Large intestine (tissue), 3 donors: ENCODE results near the gene PSMD14. TPM values are rescaled to one million over a fixed set of nuclear protein-coding genes. Genes with fewer than 3 reads are reported as not detected.

Experiments used
- DNase-seq, 2 donors: peaks; one replicate each; pipeline versions ENCODE4 v3.0.0 to v3.0.0-alpha.2; 2013
- H3K27ac ChIP-seq: one replicate; pipeline ENCODE4 v1.5.1; 2013; ENCODE audit warnings: low read length
- H3K27me3 ChIP-seq: 2 replicates; pipeline ENCODE4 v1.6.1; 2013; ENCODE audit warnings: low read length; ENCODE audit not compliant: control insufficient read depth, insufficient read depth
- H3K36me3 ChIP-seq: 2 replicates; pipeline ENCODE4 v1.6.1; 2013; ENCODE audit warnings: low read length; ENCODE audit not compliant: control insufficient read depth, insufficient read depth
- H3K4me1 ChIP-seq: one replicate; pipeline ENCODE4 v1.6.1; 2013; ENCODE audit warnings: low read length; ENCODE audit not compliant: control insufficient read depth, insufficient read depth
- H3K4me3 ChIP-seq: one replicate; pipeline ENCODE4 v1.5.1; 2013; ENCODE audit warnings: low read length
- H3K9me3 ChIP-seq: one replicate; pipeline ENCODE4 v1.6.1; 2013; ENCODE audit warnings: mild to moderate bottlenecking, low read depth, low read length, moderate library complexity; ENCODE audit not compliant: control insufficient read depth
- WGBS: methylation state at CpG from one replicate; pipeline ENCODE4 v1.1.5; 2013; ENCODE audit warnings: low lambda C conversion rate; ENCODE audit not compliant: insufficient coverage; 5-methylcytosine and 5-hydroxymethylcytosine counted together
- polyA plus RNA-seq: library from polyadenylated mRNA; unstranded; fragments of 120-200 nt; gene quantifications from one replicate; pipeline ENCODE4 v1.2.1, GENCODE V29; 2013

PSMD14 gene
- polyA plus RNA-seq, 1 donor: 35.9 TPM

DNA sequence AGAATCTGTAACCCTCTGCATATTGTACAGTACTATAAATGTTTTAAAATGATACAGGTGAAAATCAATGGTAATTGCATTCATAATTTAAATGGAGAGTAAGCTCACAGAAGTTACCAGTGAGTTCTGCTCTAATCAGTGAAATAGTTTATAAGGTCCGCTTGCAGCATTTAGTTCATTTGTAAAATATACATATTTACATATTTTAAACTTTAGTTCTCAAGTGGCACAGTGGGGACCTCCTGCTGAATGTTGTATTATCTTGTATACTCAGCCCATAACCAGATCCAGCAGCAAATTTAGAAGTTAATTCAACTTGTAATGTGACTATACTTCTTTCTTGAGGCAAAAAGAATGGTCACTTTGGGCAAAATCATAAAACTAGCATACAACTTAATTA lies 66.2 kb downstream of the PSMD14 start:
- no peaks in the 10 kb centered on the region for H3K27me3 ChIP-seq
- H3K4me3 ChIP-seq: no peak overlapping the region
- no CpG with 5 or more reads among the region's 1 CpG for WGBS
- H3K36me3 ChIP-seq: peaks cover 5% of the 10 kb centered on the region
- H3K9me3 ChIP-seq: no peaks in the 10 kb centered on the region
- no peak overlapping the region for H3K27ac ChIP-seq
- H3K4me1 ChIP-seq: no peaks in the 10 kb centered on the region
- DNase-seq: no peak

DNA sequence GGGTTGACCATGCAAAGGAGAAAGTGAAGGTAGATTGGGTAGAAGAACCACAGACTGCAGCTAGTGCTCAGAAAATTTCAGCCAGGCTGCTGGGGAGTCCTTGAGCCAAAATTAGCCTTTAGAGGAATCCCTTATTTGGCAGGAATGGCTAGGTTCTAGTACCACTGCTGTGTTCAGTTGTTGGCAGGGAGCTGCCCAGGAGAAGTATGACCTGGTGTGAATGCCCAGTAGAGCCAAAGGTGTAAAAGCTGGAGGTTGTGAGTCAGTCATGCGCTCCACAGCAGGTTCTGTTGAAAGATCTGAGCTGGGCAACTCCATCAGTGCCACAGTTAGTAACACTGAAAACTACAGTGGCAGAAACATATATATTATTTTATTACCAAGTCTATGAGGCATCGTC lies 71.5 kb downstream of the PSMD14 start:
- no CpG with 5 or more reads among the region's 2 CpGs for WGBS
- Histone ChIP-seq H3K9me3 (no peaks in the 10 kb centered on the region), H3K27ac (no peak overlapping the region), H3K4me1 (no peaks in the 10 kb centered on the region), H3K4me3 (no peak overlapping the region), H3K27me3 (no peaks in the 10 kb centered on the region), H3K36me3 (no peaks in the 10 kb centered on the region)
- no peak for DNase-seq

GRCh38 chr2:161381546-161381945 lies 73.3 kb downstream of the PSMD14 start:
- 100% methylated on average over 1 of the region's 3 CpGs for WGBS
- Histone ChIP-seq H3K9me3 (no peaks in the 10 kb centered on the region), H3K27ac (no peak overlapping the region), H3K4me3 (no peak overlapping the region), H3K36me3 (no peaks in the 10 kb centered on the region), H3K4me1 (no peaks in the 10 kb centered on the region), H3K27me3 (no peaks in the 10 kb centered on the region)
- no peak for DNase-seq

- DNase-seq: no peak
- WGBS: 80% methylated on average over 2 of the region's 4 CpGs
- Histone ChIP-seq H3K36me3 (no peaks in the 10 kb centered on the region), H3K27me3 (no peaks in the 10 kb centered on the region), H3K4me1 (no peaks in the 10 kb centered on the region), H3K27ac (no peak overlapping the region), H3K9me3 (no peaks in the 10 kb centered on the region), H3K4me3 (no peak overlapping the region)
Measured at GRCh38 chr2:161382747-161383146, 74.5 kb downstream of the PSMD14 start.

- DNase-seq: no peak
- Histone ChIP-seq H3K36me3 (no peaks in the 10 kb centered on the region), H3K27ac (no peak overlapping the region), H3K9me3 (no peaks in the 10 kb centered on the region), H3K4me1 (no peaks in the 10 kb centered on the region), H3K27me3 (no peaks in the 10 kb centered on the region), H3K4me3 (no peak overlapping the region)
Measured at GRCh38 chr2:161384864-161385263, 76.6 kb downstream of the PSMD14 start.

- H3K27ac ChIP-seq: no peak overlapping the region
- no peaks in the 10 kb centered on the region for H3K4me1 ChIP-seq
- no peaks in the 10 kb centered on the region for H3K9me3 ChIP-seq
- WGBS: 100% methylated on average over 2 of the region's 2 CpGs
- no peak overlapping the region for H3K4me3 ChIP-seq
- no peaks in the 10 kb centered on the region for H3K27me3 ChIP-seq
- H3K36me3 ChIP-seq: no peaks in the 10 kb centered on the region
- no peak for DNase-seq
Measured at GRCh38 chr2:161386228-161386824, 78.1 kb downstream of the PSMD14 start.

DNA sequence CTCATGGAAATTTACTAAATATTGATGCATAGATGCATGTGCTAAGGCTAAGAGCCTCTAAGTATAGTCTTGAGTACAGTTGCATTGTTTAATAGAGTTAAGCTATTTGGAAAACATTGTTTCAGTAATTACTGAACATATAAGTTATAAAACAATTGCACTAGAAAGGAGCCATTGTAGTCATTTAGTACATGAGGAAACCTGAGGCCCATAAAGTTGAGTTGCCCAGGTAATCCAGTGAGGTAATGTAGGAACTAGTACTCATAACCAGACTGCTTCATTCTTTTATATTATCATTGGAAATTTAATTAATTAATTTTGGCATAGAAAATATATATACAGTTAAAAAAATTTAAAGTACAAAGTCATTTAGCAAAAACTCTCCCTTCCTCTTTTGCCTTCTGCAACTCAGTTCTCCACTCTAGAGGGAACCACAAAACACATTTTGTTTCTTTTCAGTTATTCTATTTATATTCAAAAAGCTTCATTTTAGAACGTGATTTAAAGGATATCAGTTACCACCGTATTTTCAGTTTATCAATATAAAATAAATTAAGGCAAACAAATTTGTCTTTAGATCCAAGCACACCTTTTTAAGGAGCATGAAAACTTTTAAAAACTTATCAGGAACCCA lies 80.0 kb downstream of the PSMD14 start:
- H3K4me3 ChIP-seq: no peak overlapping the region
- no peaks in the 10 kb centered on the region for H3K9me3 ChIP-seq
- no peaks in the 10 kb centered on the region for H3K4me1 ChIP-seq
- no peaks in the 10 kb centered on the region for H3K27me3 ChIP-seq
- no peak for DNase-seq
- no peaks in the 10 kb centered on the region for H3K36me3 ChIP-seq
- no peak overlapping the region for H3K27ac ChIP-seq
- WGBS: 100% methylated on average over 2 of the region's 2 CpGs

DNA sequence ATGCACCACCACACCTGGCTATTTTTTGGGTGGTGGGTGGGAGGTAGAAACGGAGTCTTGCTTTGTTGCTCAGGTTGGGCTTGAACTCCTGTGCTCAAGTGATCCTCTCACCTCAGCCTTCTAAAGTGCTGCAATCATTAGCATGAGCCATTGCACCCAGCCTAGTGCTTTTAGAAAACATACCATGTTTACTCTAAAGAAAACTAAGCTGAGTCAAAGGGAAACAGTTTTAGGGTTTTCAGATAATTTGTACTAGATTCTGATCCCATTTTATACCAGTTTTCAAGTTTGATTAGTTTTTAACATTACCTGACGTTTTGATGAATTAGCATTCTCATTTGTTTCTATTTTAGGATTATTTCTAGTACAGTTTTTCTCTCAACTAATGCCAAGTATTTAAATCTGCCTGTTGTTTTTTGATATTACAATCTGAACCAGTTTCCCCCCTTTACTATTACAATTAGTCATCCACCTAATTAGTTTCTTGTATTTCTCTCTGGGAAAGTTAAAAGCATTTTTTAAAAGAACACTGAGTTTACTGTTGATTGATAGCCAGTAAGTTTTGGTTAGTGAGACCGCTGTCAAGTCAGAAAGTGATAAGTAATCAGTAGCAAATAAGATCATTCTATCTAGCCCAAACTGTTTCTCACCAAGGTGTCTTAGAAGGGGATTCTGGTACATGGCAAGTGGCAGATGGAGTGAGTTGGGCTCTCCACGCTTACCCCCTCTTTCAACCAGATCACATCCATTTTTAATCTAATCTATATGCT lies 83.7 kb downstream of the PSMD14 start:
- Histone ChIP-seq H3K36me3 (peaks cover 8% of the 10 kb centered on the region), H3K4me3 (no peak overlapping the region), H3K27ac (no peak overlapping the region), H3K4me1 (no peaks in the 10 kb centered on the region), H3K9me3 (no peaks in the 10 kb centered on the region), H3K27me3 (no peaks in the 10 kb centered on the region)
- WGBS: 100% methylated on average over 1 of the region's 4 CpGs
- DNase-seq: no peak

DNA sequence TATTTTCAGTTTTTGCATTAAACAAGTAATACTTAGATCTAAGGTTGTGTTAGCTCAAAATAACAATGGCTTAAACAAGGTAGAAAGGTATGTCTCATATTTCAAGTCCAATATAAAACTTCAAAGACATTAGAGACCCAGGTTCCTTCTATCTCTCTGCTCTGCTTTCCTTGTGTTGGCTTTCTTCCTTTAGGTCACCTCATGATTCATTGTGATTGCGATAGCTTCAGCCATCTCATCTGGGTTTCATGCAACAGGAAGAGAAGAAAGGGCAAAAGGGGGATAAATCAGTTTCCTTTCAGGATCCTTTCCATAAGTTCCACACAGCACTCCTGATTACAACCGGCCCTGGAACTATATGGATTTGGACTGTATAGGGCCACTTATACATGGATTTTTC lies 91.9 kb downstream of the PSMD14 start:
- 100% methylated on average over 1 of the region's 2 CpGs for WGBS
- Histone ChIP-seq H3K4me1 (no peaks in the 10 kb centered on the region), H3K4me3 (no peak overlapping the region), H3K27me3 (no peaks in the 10 kb centered on the region), H3K27ac (no peak overlapping the region), H3K36me3 (peaks cover 10% of the 10 kb centered on the region), H3K9me3 (no peaks in the 10 kb centered on the region)
- DNase-seq: no peak

DNA sequence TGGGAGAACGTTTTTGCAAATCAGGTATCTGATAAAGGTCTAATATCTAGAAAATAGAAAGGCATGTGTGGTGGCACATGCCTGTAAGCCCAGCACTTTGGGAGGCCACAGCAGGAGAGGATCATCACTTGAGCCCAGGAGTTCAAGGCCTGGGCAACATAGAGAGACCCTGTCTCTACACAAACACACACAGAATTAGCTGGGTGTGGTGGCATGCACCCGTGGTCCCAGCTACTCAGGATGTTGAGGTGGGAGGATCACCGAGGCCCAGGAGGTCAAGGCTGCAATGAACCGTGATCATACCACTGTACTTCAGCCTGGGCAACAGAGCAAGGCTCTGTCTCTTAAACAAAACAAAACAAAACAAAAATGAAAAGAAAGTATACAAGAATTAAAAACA lies 94.1 kb downstream of the PSMD14 start:
- H3K27me3 ChIP-seq: no peaks in the 10 kb centered on the region
- WGBS: 83% methylated on average over 1 of the region's 4 CpGs
- H3K9me3 ChIP-seq: no peaks in the 10 kb centered on the region
- H3K36me3 ChIP-seq: peaks cover 2% of the 10 kb centered on the region
- no peak overlapping the region for H3K4me3 ChIP-seq
- DNase-seq: no peak
- H3K4me1 ChIP-seq: no peaks in the 10 kb centered on the region
- no peak overlapping the region for H3K27ac ChIP-seq
